HCT116 (cell line): ENCODE data around the gene CCNJL. TPM values are rescaled to one million over a fixed set of nuclear protein-coding genes. Genes with fewer than 3 reads are reported as not detected.

Experiments used
- ATAC-seq: fragments of 200-7000 bp; cut with Tn5 transposase; 2 replicates; pipeline ENCODE4 v1.9.1; 2020; ENCODE audit warnings: mild to moderate bottlenecking, moderate library complexity
- BruUV-seq: library from RNA; stranded (reverse); fragments of 400-500 nt; replicated peaks from 2 replicates; lab custom pipeline; 2021; lab: Mats Ljungman, UMichigan
- CTCF ChIA-PET: fragments of 300-600 bp; sonication (Branson Sonifier 250); formaldehyde crosslinking; loops from one replicate; lab custom pipeline; 2021; ENCODE audit warnings: antibody characterized with exemption; lab: Charles Lee
- POLR2A ChIA-PET: fragments of 300-600, 350-600 bp; sonication (Branson Sonifier 250); formaldehyde crosslinking; loops from one replicate; lab custom pipeline; 2021; ENCODE audit warnings: antibody characterized with exemption; lab: Charles Lee
- RAD21 ChIA-PET, 2 experiments: fragments of 300-600 bp; sonication (Branson Sonifier 250); formaldehyde crosslinking; loops; one replicate each; lab custom pipeline; 2023; ENCODE audit warnings: low total read pairs in 2 of 2; ENCODE audit not compliant: uncharacterized antibody in 2 of 2, unreplicated experiment in 2 of 2, low non-redundant PET in 1 of 2; lab: Charles Lee
- DNase-seq: peaks from one replicate; pipeline ENCODE4 v3.0.0-alpha.2; 2010; ENCODE audit warnings: low read depth, low spot score
- H2AFZ ChIP-seq: fragments of 200-600 bp; shearing (Covaris generic), sonication (generic); 2 replicates; pipeline ENCODE4 v1.6.1; 2017; ENCODE audit warnings: low read depth, mixed run types, mixed read lengths, antibody characterized with exemption, low read length; ENCODE audit not compliant: poor library complexity, severe bottlenecking
- H3K27ac ChIP-seq: 2 replicates; pipeline ENCODE4 v1.5.1; 2012; ENCODE audit warnings: low read depth, low read length
- H3K27me3 ChIP-seq: fragments of 200-600 bp; sonication (generic); 2 replicates; pipeline ENCODE4 v1.6.1; 2016; ENCODE audit warnings: mixed run types, low read length, mixed read lengths; ENCODE audit not compliant: insufficient read depth
- H3K36me3 ChIP-seq, 2 experiments: fragments of 200-500 bp in 1 of 2; fragments of 200-600 bp in 1 of 2; sonication (Bioruptor generic) in 1 of 2; sonication (generic) in 1 of 2; 2 replicates each; pipeline versions ENCODE4 v1.5.1 to v1.6.1; 2014 to 2016; ENCODE audit warnings: low read length in 2 of 2, inconsistent platforms in 1 of 2, mixed read lengths in 1 of 2, mixed run types in 1 of 2; ENCODE audit not compliant: insufficient read depth in 2 of 2, control insufficient read depth in 1 of 2
- H3K4me1 ChIP-seq, 2 experiments: fragments of 200-600 bp in 1 of 2; sonication (generic) in 1 of 2; 2 replicates each; pipeline versions ENCODE4 v1.5.1 to v1.6.1; 2012 to 2017; ENCODE audit warnings: low read length in 2 of 2, inconsistent platforms in 1 of 2, mild to moderate bottlenecking in 1 of 2, mixed read lengths in 1 of 2, mixed run types in 1 of 2, moderate library complexity in 1 of 2; ENCODE audit not compliant: insufficient read depth in 2 of 2, control insufficient read depth in 1 of 2
- H3K4me2 ChIP-seq: fragments of 200-600 bp; sonication (generic); 2 replicates; pipeline ENCODE4 v1.6.1; 2017; ENCODE audit warnings: mixed run types, low read length, mixed read lengths
- H3K4me3 ChIP-seq, 2 experiments: fragments of 200-600 bp in 1 of 2; sonication (generic) in 1 of 2; replicated peaks in 1 of 2; 2 replicates each; pipeline ENCODE4 v1.5.1; 2011 to 2016; ENCODE audit warnings: low read length in 2 of 2, control low read depth in 1 of 2, low read depth in 1 of 2, mild to moderate bottlenecking in 1 of 2, mixed read lengths in 1 of 2, mixed run types in 1 of 2
- H3K79me2 ChIP-seq: fragments of 200-600 bp; sonication (generic); 2 replicates; pipeline ENCODE4 v1.6.1; 2017; ENCODE audit warnings: mild to moderate bottlenecking, mixed run types, low read length, moderate library complexity, mixed read lengths; ENCODE audit not compliant: insufficient read depth
- H3K9ac ChIP-seq: fragments of 200-600 bp; sonication (generic); 2 replicates; pipeline ENCODE4 v1.6.1; 2016; ENCODE audit warnings: low read length, mixed read lengths
- H3K9me2 ChIP-seq: fragments of 200-600 bp; sonication (generic), shearing (Covaris generic); 2 replicates; pipeline ENCODE4 v1.6.1; 2017; ENCODE audit warnings: mixed run types, mild to moderate bottlenecking, moderate library complexity; ENCODE audit not compliant: insufficient read depth
- H3K9me3 ChIP-seq, 2 experiments: fragments of 200-500 bp in 1 of 2; fragments of 200-600 bp in 1 of 2; sonication (Bioruptor generic) in 1 of 2; sonication (generic) in 1 of 2; 2 replicates each; pipeline ENCODE4 v1.6.1; 2014 to 2017; ENCODE audit warnings: low read length in 2 of 2, mixed read lengths in 2 of 2, inconsistent platforms in 1 of 2, low read depth in 1 of 2, mild to moderate bottlenecking in 1 of 2, mixed run types in 1 of 2, moderate library complexity in 1 of 2; ENCODE audit not compliant: control insufficient read depth in 1 of 2, insufficient read depth in 1 of 2
- H4K20me1 ChIP-seq: fragments of 200-600 bp; sonication (generic), shearing (Covaris generic); 2 replicates; pipeline ENCODE4 v1.6.1; 2017; ENCODE audit warnings: mixed run types, mild to moderate bottlenecking, moderate library complexity; ENCODE audit not compliant: insufficient read depth
- ATF3 ChIP-seq: IDR thresholded peaks from 2 replicates; pipeline ENCODE4 v1.6.1; 2012
- CEBPB ChIP-seq: IDR thresholded peaks from 2 replicates; pipeline ENCODE4 v1.6.1; 2012; ENCODE audit warnings: low read depth
- EGR1 ChIP-seq: IDR thresholded peaks from 2 replicates; pipeline ENCODE4 v1.6.1; 2012; ENCODE audit warnings: low read depth
- ELF1 ChIP-seq: IDR thresholded peaks from 2 replicates; pipeline ENCODE4 v1.6.1; 2012; ENCODE audit warnings: low read depth, borderline replicate concordance
- EZH2 ChIP-seq: fragments of 200-600 bp; sonication (generic); IDR thresholded peaks from 2 replicates; pipeline ENCODE4 v1.6.1; 2017; ENCODE audit warnings: antibody characterized with exemption, mixed run types
- EZH2phosphoT487 ChIP-seq: fragments of 200-600 bp; IDR thresholded peaks from 2 replicates; pipeline ENCODE4 v1.6.1; 2018; ENCODE audit warnings: antibody characterized with exemption, borderline replicate concordance
- JUND ChIP-seq: IDR thresholded peaks from 2 replicates; pipeline ENCODE4 v1.6.1; 2012
- POLR2A ChIP-seq: IDR thresholded peaks from 2 replicates; pipeline ENCODE4 v1.7.0; 2011; ENCODE audit warnings: borderline replicate concordance; ENCODE audit not compliant: insufficient read depth, insufficient read length; ENCODE audit errors: extremely low read depth
- POLR2AphosphoS5 ChIP-seq: IDR thresholded peaks from 2 replicates; pipeline ENCODE4 v1.6.1; 2011; ENCODE audit warnings: mild to moderate bottlenecking, low read depth, low read length, moderate library complexity
- REST ChIP-seq: IDR thresholded peaks from 2 replicates; pipeline ENCODE4 v1.6.1; 2012; ENCODE audit warnings: low read depth
- SIN3A ChIP-seq: IDR thresholded peaks from 2 replicates; pipeline ENCODE4 v1.6.1; 2012; ENCODE audit warnings: low read depth
- SP1 ChIP-seq: IDR thresholded peaks from 2 replicates; pipeline ENCODE4 v1.6.1; 2012; ENCODE audit warnings: low read depth
- TCF7L2 ChIP-seq: IDR thresholded peaks from 2 replicates; pipeline ENCODE4 v1.7.0; 2011; ENCODE audit warnings: borderline replicate concordance, inconsistent platforms; ENCODE audit not compliant: insufficient read depth, insufficient read length; ENCODE audit errors: extremely low read depth
- YY1 ChIP-seq: IDR thresholded peaks from 2 replicates; pipeline ENCODE4 v1.6.1; 2011; ENCODE audit warnings: low read length, low read depth, moderate library complexity, mild to moderate bottlenecking; ENCODE audit not compliant: insufficient replicate concordance; ENCODE audit errors: extremely low read depth
- ZBTB33 ChIP-seq: IDR thresholded peaks from 2 replicates; pipeline ENCODE4 v1.6.1; 2011; ENCODE audit warnings: mild to moderate bottlenecking, low read length, moderate library complexity; ENCODE audit not compliant: insufficient replicate concordance; ENCODE audit errors: extremely low read depth
- ZNF274 ChIP-seq: fragments of 200-500 bp; sonication (Bioruptor generic); IDR thresholded peaks from 2 replicates; pipeline ENCODE4 v1.6.1; 2014; ENCODE audit warnings: mild to moderate bottlenecking, low read depth, low read length, inconsistent platforms
- intact Hi-C: fragments of 100-400 bp; cut with micrococcal nuclease; formaldehyde crosslinking; loops from 2 replicates; pipeline ENCODE4 v1.10.0; 2022
- total RNA-seq: library from RNA; stranded (reverse); gene quantifications from one replicate; pipeline ENCODE4 v1.2.1, GENCODE V29; 2021; ENCODE audit not compliant: unreplicated experiment

CCNJL gene
- total RNA-seq, 1 experiment from 2014 or later: 2.9 TPM

GRCh38 chr5:160271396-160271795, 41.0 kb downstream of the CCNJL start:
- Histone ChIP-seq H3K27me3 (no peaks in the 10 kb centered on the region), H3K9me3 (no peaks in the 10 kb centered on the region), H3K9me2 (no peaks in the 10 kb centered on the region), H3K9ac (no peak overlapping the region), H3K4me1 (no peaks in the 10 kb centered on the region), H3K79me2 (no peaks in the 10 kb centered on the region), H3K36me3 (no peaks in the 10 kb centered on the region), H3K27ac (no peak overlapping the region), H3K4me3 (no peak overlapping the region), H4K20me1 (no peaks in the 10 kb centered on the region), H2AFZ (no peak overlapping the region), H3K4me2 (no peak overlapping the region)
- DNase-seq (no peak), ATAC-seq (no peak)
- POLR2A ChIA-PET: no interaction called here
- no TSS peak for BruUV-seq
- RAD21 ChIA-PET: no interaction called here
- no peak for TF ChIP-seq TCF7L2
- no peak for TF ChIP-seq POLR2A
- no peak for TF ChIP-seq SP1
- no peak for TF ChIP-seq ATF3
- no peak for TF ChIP-seq EZH2
- TF ChIP-seq ZBTB33: no peak
- TF ChIP-seq EGR1: no peak
- TF ChIP-seq EZH2phosphoT487: no peak
- no peak for TF ChIP-seq SIN3A
- no peak for TF ChIP-seq JUND
- intact Hi-C loops: no loop called here
- CTCF ChIA-PET: no interaction called here

- ChIA-PET POLR2A (no interaction called here), CTCF (no interaction called here), RAD21 (no interaction called here)
- Histone ChIP-seq H3K9ac (no peak overlapping the region), H3K9me2 (no peaks in the 10 kb centered on the region), H3K9me3 (no peaks in the 10 kb centered on the region), H3K79me2 (no peaks in the 10 kb centered on the region), H2AFZ (no peak overlapping the region), H3K27me3 (no peaks in the 10 kb centered on the region), H3K4me2 (no peak overlapping the region), H4K20me1 (no peaks in the 10 kb centered on the region), H3K4me3 (no peak overlapping the region), H3K4me1 (no peaks in the 10 kb centered on the region), H3K36me3 (no peaks in the 10 kb centered on the region), H3K27ac (no peak overlapping the region)
- ATAC-seq: no peak
- no TSS peak for BruUV-seq
- intact Hi-C loops: no loop called here
- no peak for DNase-seq
- TF ChIP-seq POLR2AphosphoS5: no peak
- no peak for TF ChIP-seq EZH2
- TF ChIP-seq ATF3: no peak
- TF ChIP-seq ZNF274: no peak
- no peak for TF ChIP-seq REST
- no peak for TF ChIP-seq POLR2A
- TF ChIP-seq CEBPB: no peak
- TF ChIP-seq ELF1: no peak
- TF ChIP-seq EGR1: no peak
- TF ChIP-seq YY1: no peak
Observed at GRCh38 chr5:160270704-160271103, 41.7 kb downstream of the CCNJL start.
